ENCODE measurements around the gene CPEB4.

CPEB4 gene

DNA sequence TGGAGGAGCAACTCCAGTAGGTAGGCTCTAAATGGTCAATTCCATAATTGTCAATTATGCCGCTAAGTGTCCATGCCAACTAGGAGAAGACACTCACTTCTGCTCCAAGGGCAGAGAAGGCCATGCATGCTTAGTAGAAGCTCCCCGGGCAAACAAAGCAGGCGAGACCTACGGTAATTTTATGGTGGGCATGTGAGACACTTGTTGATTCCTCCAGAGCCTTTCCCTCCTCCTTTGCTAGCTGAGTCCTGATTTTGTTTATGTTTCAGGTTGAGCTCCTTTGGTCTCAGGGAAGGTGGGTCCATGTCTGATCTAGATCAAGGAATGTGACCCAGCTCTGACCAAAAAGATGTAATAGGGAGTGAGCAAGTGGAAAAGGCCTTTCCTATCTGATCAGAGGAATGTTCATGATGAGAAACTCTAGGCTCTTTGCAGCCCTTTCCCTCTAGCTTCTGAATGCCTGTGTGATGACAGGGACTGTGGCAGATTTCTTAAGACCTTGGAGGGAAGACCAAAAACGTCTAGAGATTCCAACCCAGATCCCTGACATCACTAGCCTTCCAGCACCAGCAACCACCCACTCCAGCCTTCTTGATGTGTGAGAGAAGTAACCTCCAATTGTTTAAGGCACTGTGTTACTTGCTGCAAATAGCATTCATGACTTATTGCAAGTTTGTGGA, 7.7 kb upstream of the CPEB4 start:
- H3K27me3 ChIP-seq = no peaks in the 10 kb centered on the region
- no peaks in the 10 kb centered on the region for H3K9me3 ChIP-seq
- H3K4me1 ChIP-seq (ENCODE audit: control insufficient read depth in 1 of 2, insufficient read depth in 1 of 2, low read depth in 1 of 2, low read length in 1 of 2) = peaks cover 19 to 34% of the 10 kb centered on the region in 2 experiments
- no peak overlapping the region for H3K27ac ChIP-seq
- H3K36me3 ChIP-seq = no peaks in the 10 kb centered on the region
- TF ChIP-seq, protein P1, sequence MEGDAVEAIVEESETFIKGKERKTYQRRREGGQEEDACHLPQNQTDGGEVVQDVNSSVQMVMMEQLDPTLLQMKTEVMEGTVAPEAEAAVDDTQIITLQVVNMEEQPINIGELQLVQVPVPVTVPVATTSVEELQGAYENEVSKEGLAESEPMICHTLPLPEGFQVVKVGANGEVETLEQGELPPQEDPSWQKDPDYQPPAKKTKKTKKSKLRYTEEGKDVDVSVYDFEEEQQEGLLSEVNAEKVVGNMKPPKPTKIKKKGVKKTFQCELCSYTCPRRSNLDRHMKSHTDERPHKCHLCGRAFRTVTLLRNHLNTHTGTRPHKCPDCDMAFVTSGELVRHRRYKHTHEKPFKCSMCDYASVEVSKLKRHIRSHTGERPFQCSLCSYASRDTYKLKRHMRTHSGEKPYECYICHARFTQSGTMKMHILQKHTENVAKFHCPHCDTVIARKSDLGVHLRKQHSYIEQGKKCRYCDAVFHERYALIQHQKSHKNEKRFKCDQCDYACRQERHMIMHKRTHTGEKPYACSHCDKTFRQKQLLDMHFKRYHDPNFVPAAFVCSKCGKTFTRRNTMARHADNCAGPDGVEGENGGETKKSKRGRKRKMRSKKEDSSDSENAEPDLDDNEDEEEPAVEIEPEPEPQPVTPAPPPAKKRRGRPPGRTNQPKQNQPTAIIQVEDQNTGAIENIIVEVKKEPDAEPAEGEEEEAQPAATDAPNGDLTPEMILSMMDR (IDR thresholded peaks at IDR 0.05) = no peak
- no peak overlapping the region for H3K4me3 ChIP-seq (ENCODE audit: low read depth in 1 of 2, low read length in 1 of 2)

DNA sequence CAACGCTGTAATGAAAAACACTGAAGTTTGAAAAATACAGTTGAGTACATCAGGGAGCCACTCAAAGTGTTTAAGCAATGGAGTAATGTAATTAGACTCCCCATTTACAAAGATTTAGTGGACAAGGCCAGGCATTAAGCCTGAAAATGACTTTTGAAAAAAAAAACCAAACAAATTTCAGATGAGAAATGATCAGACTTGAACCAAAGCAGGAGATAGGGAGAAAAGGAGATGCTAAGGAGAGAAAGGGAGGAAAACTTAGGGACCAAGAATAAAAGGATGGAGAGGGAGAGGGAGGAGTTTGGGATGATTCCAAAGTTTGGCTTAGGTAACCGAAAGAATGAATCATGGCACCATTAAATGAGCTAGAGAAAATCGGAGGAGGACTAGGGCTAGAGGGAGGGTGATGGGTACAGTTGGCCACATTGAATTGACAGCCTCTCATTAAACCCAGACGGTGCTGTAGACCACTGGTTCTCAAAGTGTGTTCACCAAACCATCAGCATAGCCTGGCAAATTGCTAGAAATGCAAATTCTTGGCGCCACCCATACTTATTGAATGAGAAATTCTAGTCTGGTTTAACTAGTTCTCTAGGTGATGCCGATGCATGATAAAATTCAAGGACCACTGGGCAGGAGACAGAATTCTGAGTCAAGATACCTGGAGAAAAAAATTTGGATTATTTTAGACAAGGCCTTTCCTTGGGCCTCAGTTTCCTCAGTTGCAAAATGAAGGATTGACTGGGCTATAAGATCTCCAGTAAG, 6.2 kb upstream of the CPEB4 start:
- Histone ChIP-seq H3K4me3 (ENCODE audit: low read depth in 1 of 2, low read length in 1 of 2) (no peak overlapping the region), H3K36me3 (no peaks in the 10 kb centered on the region), H3K4me1 (ENCODE audit: control insufficient read depth in 1 of 2, insufficient read depth in 1 of 2, low read depth in 1 of 2, low read length in 1 of 2) (peaks cover 35 to 49% of the 10 kb centered on the region in 2 experiments), H3K9me3 (no peaks in the 10 kb centered on the region), H3K27ac (peak overlapping the region; percentile 56), H3K27me3 (no peaks in the 10 kb centered on the region)
- TF ChIP-seq, protein P1 (IDR thresholded peaks at IDR 0.05) = no peak

DNA sequence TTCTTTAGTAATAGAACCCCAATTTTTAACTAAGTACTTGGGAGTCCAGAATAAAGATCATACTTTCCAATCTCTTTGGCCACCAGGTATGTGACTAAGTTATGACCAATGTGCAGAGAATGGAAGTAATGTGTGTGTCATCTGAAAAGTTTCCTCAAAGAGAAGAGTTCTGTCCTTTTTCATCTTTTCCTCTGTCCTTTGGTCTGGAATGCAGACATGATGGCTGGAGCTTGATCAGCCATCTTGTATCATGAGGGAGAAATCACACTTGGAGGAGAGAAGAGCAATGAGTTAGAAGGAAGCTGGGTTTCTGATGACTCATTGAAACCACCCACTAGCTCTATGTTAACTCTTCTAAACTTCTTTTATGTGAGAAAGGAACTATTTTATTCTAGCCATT, 5.5 kb upstream of the CPEB4 start:
- H3K4me1 ChIP-seq (ENCODE audit: control insufficient read depth in 1 of 2, insufficient read depth in 1 of 2, low read depth in 1 of 2, low read length in 1 of 2) = peaks cover 41 to 56% of the 10 kb centered on the region in 2 experiments
- no peak overlapping the region for H3K4me3 ChIP-seq (ENCODE audit: low read depth in 1 of 2, low read length in 1 of 2)
- H3K27me3 ChIP-seq = no peaks in the 10 kb centered on the region
- TF ChIP-seq, protein P1 (IDR thresholded peaks at IDR 0.05) = no peak
- no peaks in the 10 kb centered on the region for H3K9me3 ChIP-seq
- no peaks in the 10 kb centered on the region for H3K36me3 ChIP-seq
- peak overlapping the region; percentile 56 for H3K27ac ChIP-seq

DNA sequence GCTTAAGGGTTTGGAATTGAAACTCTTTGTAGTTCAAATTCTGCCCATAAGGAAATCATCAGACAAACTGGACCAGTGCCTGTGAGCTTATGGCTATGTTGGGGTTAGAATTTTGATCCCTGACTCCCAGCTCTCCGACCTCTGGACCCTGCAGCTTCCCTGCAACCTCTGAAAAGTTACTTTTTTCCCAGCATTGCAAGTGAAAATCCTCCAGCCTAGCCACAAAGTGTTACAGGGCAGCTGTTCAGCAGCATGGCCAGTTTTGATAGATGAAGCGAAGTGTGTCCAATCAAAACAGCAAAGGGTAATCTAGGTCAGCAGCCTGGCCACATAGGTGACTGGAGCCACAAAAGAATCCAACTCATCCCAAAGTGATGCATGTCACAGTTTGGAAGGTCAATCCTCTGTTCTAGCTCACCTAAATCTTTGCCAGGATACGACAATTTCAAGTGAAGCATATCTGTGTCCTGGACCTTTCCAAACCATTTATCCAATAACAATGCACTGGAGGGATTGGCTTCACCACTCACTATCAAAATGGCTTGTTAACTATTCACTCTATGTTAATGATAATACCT, 4.7 kb upstream of the CPEB4 start:
- H3K9me3 ChIP-seq = no peaks in the 10 kb centered on the region
- H3K27ac ChIP-seq = no peak overlapping the region
- TF ChIP-seq, protein P1 (IDR thresholded peaks at IDR 0.05) = no peak
- H3K4me3 ChIP-seq (ENCODE audit: low read depth in 1 of 2, low read length in 1 of 2) = no peak overlapping the region
- peaks cover 42 to 57% of the 10 kb centered on the region in 2 experiments for H3K4me1 ChIP-seq (ENCODE audit: control insufficient read depth in 1 of 2, insufficient read depth in 1 of 2, low read depth in 1 of 2, low read length in 1 of 2)
- no peaks in the 10 kb centered on the region for H3K27me3 ChIP-seq
- H3K36me3 ChIP-seq = no peaks in the 10 kb centered on the region

DNA sequence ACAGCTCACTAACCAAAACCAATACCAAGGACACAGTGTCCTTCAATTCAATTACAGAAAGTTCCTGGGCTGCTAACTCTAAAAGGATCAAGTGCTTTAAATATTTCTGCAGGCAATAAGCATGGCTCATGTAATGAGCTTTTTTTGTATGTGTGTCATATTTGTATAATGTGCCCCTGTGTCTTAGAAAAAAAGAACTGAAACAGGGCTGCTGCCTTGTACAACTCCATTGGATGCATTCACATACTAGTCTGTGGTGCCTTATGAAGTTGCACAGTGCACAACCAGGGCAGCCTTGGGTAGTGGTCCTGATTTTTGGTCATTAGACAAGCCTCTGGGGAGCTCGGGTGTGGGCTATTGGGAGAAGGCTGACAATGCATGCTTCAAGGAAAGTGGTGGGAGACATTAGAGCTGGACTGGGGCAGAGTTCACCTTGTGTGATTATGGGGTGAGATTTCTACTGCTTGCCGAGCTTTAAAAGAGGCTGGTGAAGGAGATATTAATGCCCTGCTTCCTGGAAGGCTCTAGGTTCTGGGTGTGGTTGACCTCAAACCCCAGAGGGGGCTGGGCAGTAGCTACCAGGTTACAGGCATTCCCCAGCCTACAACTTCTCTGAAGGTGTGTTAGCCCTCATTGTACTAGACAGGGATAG, 3.6 kb upstream of the CPEB4 start:
- TF ChIP-seq, protein P1 (IDR thresholded peaks at IDR 0.05) = no peak
- Histone ChIP-seq H3K4me3 (ENCODE audit: low read depth in 1 of 2, low read length in 1 of 2) (peak overlapping the region; percentile 21 to 36), H3K27me3 (no peaks in the 10 kb centered on the region), H3K4me1 (ENCODE audit: control insufficient read depth in 1 of 2, insufficient read depth in 1 of 2, low read depth in 1 of 2, low read length in 1 of 2) (peaks cover 47 to 59% of the 10 kb centered on the region in 2 experiments), H3K27ac (peak overlapping the region; percentile 94), H3K36me3 (peaks cover under 1% of the 10 kb centered on the region), H3K9me3 (no peaks in the 10 kb centered on the region)
